H1 (cell line): ENCODE measurements around the gene GOLPH3L. TPM values are rescaled to one million over a fixed set of nuclear protein-coding genes. Genes with fewer than 3 reads are reported as not detected.

Experiments
- CTCF ChIA-PET: fragments of 300-600 bp; sonication (Branson Sonifier 250); formaldehyde crosslinking; loops from one replicate; lab custom pipeline; 2021; ENCODE audit not compliant: partially characterized antibody; lab: Charles Lee
- POLR2A ChIA-PET: fragments of 300-600 bp; sonication (Branson Sonifier 250); formaldehyde crosslinking; loops from one replicate; lab custom pipeline; 2021; ENCODE audit warnings: inconsistent platforms; ENCODE audit not compliant: partially characterized antibody; lab: Charles Lee
- DNase-seq, 2 experiments: peaks; one replicate each; pipeline versions ENCODE4 v3.0.0 to v3.0.0-alpha.2; 2010 to 2022; ENCODE audit warnings: low spot score in 2 of 2, low read depth in 1 of 2, mixed read lengths in 1 of 2
- FAIRE-seq: peaks from 2 replicates; lab custom pipeline; 2011; peaks lifted over from hg19 to GRCh38; lab: Jason Lieb, UNC
- H2AFZ ChIP-seq: 2 replicates; pipeline ENCODE4 v1.8.1; 2012; ENCODE audit warnings: low read length, inconsistent platforms
- H2AK5ac ChIP-seq: 2 replicates; pipeline ENCODE4 v1.6.1; 2013; ENCODE audit warnings: low read depth, low read length
- H2BK120ac ChIP-seq: replicated peaks from 2 replicates; pipeline ENCODE3; 2013; ENCODE audit warnings: low read depth, low read length, inconsistent platforms
- H2BK12ac ChIP-seq: 2 replicates; pipeline ENCODE4 v1.6.1; 2013; ENCODE audit warnings: low read depth, low read length
- H2BK15ac ChIP-seq: 2 replicates; pipeline ENCODE4 v1.6.1; 2013; ENCODE audit warnings: low read length
- H2BK20ac ChIP-seq: 2 replicates; pipeline ENCODE4 v1.6.1; 2013; ENCODE audit warnings: low read length
- H2BK5ac ChIP-seq: 2 replicates; pipeline ENCODE4 v1.6.1; 2013; ENCODE audit warnings: low read depth, low read length
- H3K14ac ChIP-seq: 2 replicates; pipeline ENCODE4 v1.6.1; 2013; ENCODE audit warnings: inconsistent platforms; ENCODE audit not compliant: insufficient read length
- H3K18ac ChIP-seq: 2 replicates; pipeline ENCODE4 v1.6.1; 2013; ENCODE audit warnings: low read length; ENCODE audit errors: extremely low read depth
- H3K23ac ChIP-seq: 2 replicates; pipeline ENCODE4 v1.6.1; 2013; ENCODE audit warnings: inconsistent platforms; ENCODE audit not compliant: insufficient read length
- H3K23me2 ChIP-seq: 2 replicates; pipeline ENCODE4 v1.6.1; 2013; ENCODE audit warnings: low read depth, low read length
- H3K27ac ChIP-seq: 2 replicates; pipeline ENCODE4 v1.6.1; 2011; ENCODE audit warnings: low read depth, low read length, inconsistent platforms
- H3K27me3 ChIP-seq, 4 experiments: replicated peaks in 1 of 4; 1 replicate in 1 of 4; 2 replicates in 3 of 4; pipeline versions ENCODE4 v1.6.1 to v1.8.1; 2011 to 2013; ENCODE audit warnings: low read length in 3 of 4, mild to moderate bottlenecking in 3 of 4, inconsistent platforms in 2 of 4, mixed read lengths in 2 of 4, moderate library complexity in 1 of 4; ENCODE audit not compliant: control insufficient read depth in 3 of 4, insufficient read depth in 3 of 4; ENCODE audit errors: extremely low read depth in 1 of 4
- H3K36me3 ChIP-seq, 4 experiments: 2 replicates each; pipeline versions ENCODE4 v1.6.1 to v1.8.1; 2011 to 2013; ENCODE audit warnings: mild to moderate bottlenecking in 4 of 4, low read length in 3 of 4, moderate library complexity in 2 of 4, control low read depth in 1 of 4, inconsistent platforms in 1 of 4; ENCODE audit not compliant: insufficient read depth in 4 of 4, control insufficient read depth in 2 of 4
- H3K4ac ChIP-seq: replicated peaks from 2 replicates; pipeline ENCODE3; 2013; ENCODE audit warnings: low read length, low read depth, mixed read lengths, inconsistent platforms; ENCODE audit not compliant: insufficient read length
- H3K4me1 ChIP-seq, 4 experiments: replicated peaks in 1 of 4; 1 replicate in 1 of 4; 2 replicates in 3 of 4; pipeline versions ENCODE4 v1.6.1 to v1.8.1; 2011 to 2013; ENCODE audit warnings: low read length in 3 of 4, inconsistent platforms in 2 of 4, mixed read lengths in 1 of 4; ENCODE audit not compliant: insufficient read depth in 4 of 4, control insufficient read depth in 3 of 4
- H3K4me2 ChIP-seq, 2 experiments: 2 replicates each; pipeline versions ENCODE4 v1.6.1 to v1.8.1; 2011 to 2013; ENCODE audit warnings: low read depth in 2 of 2, low read length in 2 of 2, control low read depth in 1 of 2, inconsistent platforms in 1 of 2, mild to moderate bottlenecking in 1 of 2; ENCODE audit not compliant: insufficient read depth in 1 of 2
- H3K4me3 ChIP-seq, 4 experiments: fragments of 200-600, 300-600 bp in 1 of 4; sonication (generic), shearing (Covaris generic), sonication (Bioruptor Twin) in 1 of 4; 2 replicates each; pipeline versions ENCODE4 v1.5.1 to v1.8.1; 2011 to 2016; ENCODE audit warnings: low read length in 4 of 4, low read depth in 3 of 4, control low read depth in 2 of 4, inconsistent platforms in 2 of 4, mild to moderate bottlenecking in 2 of 4, mixed read lengths in 1 of 4, moderate library complexity in 1 of 4; ENCODE audit not compliant: insufficient read depth in 2 of 4; ENCODE audit errors: extremely low read depth in 1 of 4
- H3K56ac ChIP-seq: replicated peaks from 2 replicates; pipeline ENCODE3; 2013; ENCODE audit warnings: low read depth, mild to moderate bottlenecking, mixed read lengths, low read length, inconsistent platforms; ENCODE audit not compliant: insufficient read length
- H3K79me1 ChIP-seq: 2 replicates; pipeline ENCODE4 v1.6.1; 2013; ENCODE audit warnings: low read depth, low read length, control low read depth
- H3K79me2 ChIP-seq, 2 experiments: 2 replicates each; pipeline versions ENCODE4 v1.6.1 to v1.8.1; 2012 to 2013; ENCODE audit warnings: low read length in 2 of 2, mild to moderate bottlenecking in 2 of 2, inconsistent platforms in 1 of 2; ENCODE audit not compliant: insufficient read depth in 2 of 2, control insufficient read depth in 1 of 2
- H3K9ac ChIP-seq, 4 experiments: replicated peaks in 1 of 4; 1 replicate in 1 of 4; 2 replicates in 3 of 4; pipeline versions ENCODE4 v1.6.1 to v1.8.1; 2011 to 2013; ENCODE audit warnings: low read depth in 3 of 4, low read length in 3 of 4, control low read depth in 2 of 4, mild to moderate bottlenecking in 2 of 4, moderate library complexity in 2 of 4, inconsistent platforms in 1 of 4; ENCODE audit errors: extremely low read depth in 1 of 4
- H3K9me3 ChIP-seq, 2 experiments: 2 replicates each; pipeline versions ENCODE4 v1.6.1 to v1.8.1; 2012 to 2013; ENCODE audit warnings: mild to moderate bottlenecking in 2 of 2, moderate library complexity in 2 of 2, control low read depth in 1 of 2, inconsistent platforms in 1 of 2, low read depth in 1 of 2, low read length in 1 of 2, mixed read lengths in 1 of 2; ENCODE audit not compliant: insufficient read depth in 2 of 2
- H4K20me1 ChIP-seq, 2 experiments: replicated peaks in 1 of 2; 2 replicates each; pipeline versions ENCODE3 to v1.8.1; 2011 to 2013; ENCODE audit warnings: inconsistent platforms in 2 of 2, low read length in 2 of 2, mild to moderate bottlenecking in 1 of 2; ENCODE audit not compliant: insufficient read depth in 2 of 2, control insufficient read depth in 1 of 2
- H4K5ac ChIP-seq: 2 replicates; pipeline ENCODE4 v1.6.1; 2013; ENCODE audit warnings: low read length, low read depth, mixed read lengths, inconsistent platforms; ENCODE audit not compliant: insufficient read length
- H4K8ac ChIP-seq: 2 replicates; pipeline ENCODE4 v1.8.0; 2013; ENCODE audit warnings: mild to moderate bottlenecking, moderate library complexity, low read length, inconsistent platforms; ENCODE audit not compliant: insufficient read depth; ENCODE audit errors: extremely low read depth
- H4K91ac ChIP-seq: replicated peaks from 2 replicates; pipeline ENCODE3; 2013; ENCODE audit warnings: low read length, mixed read lengths, inconsistent platforms; ENCODE audit not compliant: insufficient read length
- ASH2L ChIP-seq: fragments of 200-600, 300-600 bp; sonication (generic); IDR thresholded peaks from one replicate; pipeline ENCODE4 v1.7.1; 2017; ENCODE audit warnings: low read length
- SRF ChIP-seq: IDR thresholded peaks from 2 replicates; pipeline ENCODE4 v1.6.1; 2011; ENCODE audit warnings: mild to moderate bottlenecking, low read depth, low read length, moderate library complexity
- WGBS, 2 experiments: shearing (Covaris generic) in 1 of 2; methylation state at CpG; one replicate each; pipeline versions ENCODE4 v1.1.6 to v1.1.7; 2013 to 2015; ENCODE audit warnings: low lambda C conversion rate in 2 of 2, mixed read lengths in 2 of 2, inconsistent platforms in 1 of 2, low coverage in 1 of 2, missing lambda C conversion rate in 1 of 2; ENCODE audit not compliant: insufficient replicate concordance in 2 of 2, insufficient coverage in 1 of 2, insufficient read length in 1 of 2; ENCODE audit errors: extremely low coverage in 1 of 2, missing lambda C conversion rate in 1 of 2; 5-methylcytosine and 5-hydroxymethylcytosine counted together
- polyA plus RNA-seq, 7 experiments: library from polyadenylated mRNA; depleted of rRNA in 3 of 7; stranded (reverse) in 5 of 7; unstranded in 2 of 7; fragments of >200 nt in 5 of 7; fragments of 200-250 nt in 2 of 7; gene quantifications; 1 replicate in 5 of 7; 2 replicates in 1 of 7; 4 replicates in 1 of 7; pipeline versions ENCODE4 v1.2.1 to v1.2.3, GENCODE V29; 2011 to 2013; ENCODE audit warnings: missing spikeins in 2 of 7, mixed read lengths in 2 of 7
- total RNA-seq: library from RNA; stranded (reverse); fragmentation: NEBNext Ultra II Directional; extraction: Animal tissue kit (Norgen Biotek cat#: 25700); gene quantifications from 2 replicates; pipeline ENCODE4 v1.2.1, GENCODE V29; 2021

The GOLPH3L gene
- total and polyA plus RNA-seq, 2 of the 8 experiments (the other 6 are each of a cell fraction or from before 2014, with no cell fraction given) = 13.3 to 40.8 TPM

GRCh38 chr1:150695561-150695960 is 1.4 kb downstream of the GOLPH3L start:
- no peak overlapping the region for H3K27ac ChIP-seq
- no peaks in the 10 kb centered on the region; the same call in 1 of the 2 replicates for H3K79me1 ChIP-seq
- 91% methylated on average over 4 of the region's 4 CpGs; no CpG with 5 or more reads in 1 of the 2 experiments for WGBS, 2 experiments

More at GRCh38 chr1:150695561-150695960, 1.4 kb downstream of the GOLPH3L start:
- Histone ChIP-seq H3K14ac (no peak overlapping the region), H2AK5ac (no peak overlapping the region), H3K36me3 (peaks cover 2 to 39% (median 6%) of the 10 kb centered on the region in 4 experiments; a peak in 5 of 8 replicates), H2BK12ac (no peak overlapping the region), H2BK5ac (no peak overlapping the region), H2BK120ac (no peak overlapping the region), H2AFZ (no peak overlapping the region), H3K9me3 (no peaks in the 10 kb centered on the region), H3K4me3 (peak overlapping the region in 2 of 4 experiments; percentile 48 to 94; a peak in 2 of 8 replicates), H3K79me2 (peaks cover 0 to 17% of the 10 kb centered on the region in 2 experiments; a peak in 3 of 4 replicates), H3K4ac (no peak overlapping the region), H3K27me3 (peaks cover 0 to 1% (median 0%) of the 10 kb centered on the region in 4 experiments; a peak in 1 of 7 replicates), H3K56ac (no peak overlapping the region), H3K18ac (no peak overlapping the region), H4K91ac (no peak overlapping the region), H3K23me2 (peaks cover 2% of the 10 kb centered on the region), H4K8ac (no peak overlapping the region), H4K20me1 (peaks cover 0 to under 1% of the 10 kb centered on the region in 2 experiments), H3K23ac (no peak overlapping the region), H3K4me1 (no peaks in the 10 kb centered on the region), H3K9ac (no peak overlapping the region), H3K4me2 (peak overlapping the region; percentile 23 to 66; a peak in 2 of 4 replicates), H2BK20ac (no peak overlapping the region), H4K5ac (no peak overlapping the region), H2BK15ac (no peak overlapping the region)
- ChIA-PET POLR2A (interaction anchor here (0.7 to 1.7 kb wide), 2 partner anchors 9 to 117 kb away, joined by 3 read pairs; no protein-coding TSS in a partner anchor), CTCF (interaction anchor here (0.6 to 1.4 kb wide), 2 partner anchors 135 to 286 kb away, joined by 3 read pairs; partner anchors contain the start of gene ANXA9)
- no peak for DNase-seq
- no peak for FAIRE-seq
- TF ChIP-seq ASH2L (no peak), SRF (no peak)
